H9 (cell line): ENCODE measurements around the gene STAT2. TPM values are rescaled to one million over a fixed set of nuclear protein-coding genes. Genes with fewer than 3 reads are reported as not detected.

Experiments used
- DNase-seq: peaks from one replicate; pipeline ENCODE4 v3.0.0-alpha.2; 2017
- H2AFZ ChIP-seq: one replicate; pipeline ENCODE4 v1.6.1; 2013; ENCODE audit warnings: mild to moderate bottlenecking, low read length, control low read depth, moderate library complexity
- H2AK5ac ChIP-seq: 2 replicates; pipeline ENCODE4 v1.6.1; 2013; ENCODE audit warnings: low read length, control low read depth, mixed read lengths; ENCODE audit not compliant: insufficient read length
- H2BK120ac ChIP-seq: one replicate; pipeline ENCODE4 v1.6.1; 2013; ENCODE audit warnings: low read depth, mild to moderate bottlenecking, low read length, control low read depth, inconsistent platforms; ENCODE audit not compliant: poor library complexity, severe bottlenecking
- H2BK12ac ChIP-seq: 2 replicates; pipeline ENCODE4 v1.6.1; 2013; ENCODE audit warnings: low read length, control low read depth, mixed read lengths, low read depth; ENCODE audit not compliant: insufficient read length
- H2BK15ac ChIP-seq: 2 replicates; pipeline ENCODE4 v1.6.1; 2013; ENCODE audit warnings: low read depth, low read length, control low read depth
- H2BK20ac ChIP-seq: one replicate; pipeline ENCODE4 v1.6.1; 2013; ENCODE audit warnings: low read depth, mild to moderate bottlenecking, low read length, control low read depth, inconsistent platforms; ENCODE audit not compliant: poor library complexity, severe bottlenecking
- H2BK5ac ChIP-seq: 2 replicates; pipeline ENCODE4 v1.6.1; 2013; ENCODE audit warnings: low read length, control low read depth, mixed read lengths; ENCODE audit not compliant: insufficient read length
- H3K14ac ChIP-seq: 2 replicates; pipeline ENCODE4 v1.6.1; 2013; ENCODE audit warnings: low read length, control low read depth; ENCODE audit not compliant: insufficient read depth
- H3K18ac ChIP-seq: 2 replicates; pipeline ENCODE4 v1.6.1; 2013; ENCODE audit warnings: low read depth, mild to moderate bottlenecking, mixed read lengths, low read length, control low read depth; ENCODE audit not compliant: insufficient read length
- H3K23ac ChIP-seq: 2 replicates; pipeline ENCODE4 v1.6.1; 2013; ENCODE audit warnings: low read length, control low read depth, mixed read lengths, low read depth; ENCODE audit not compliant: insufficient read length
- H3K23me2 ChIP-seq: 2 replicates; pipeline ENCODE4 v1.6.1; 2013; ENCODE audit warnings: low read depth, mild to moderate bottlenecking, mixed read lengths, low read length, control low read depth; ENCODE audit not compliant: insufficient read length, poor library complexity, severe bottlenecking
- H3K27ac ChIP-seq: 2 replicates; pipeline ENCODE4 v1.5.1; 2013; ENCODE audit warnings: low read length, control low read depth, mixed read lengths, low read depth; ENCODE audit not compliant: insufficient read length
- H3K27me3 ChIP-seq: 2 replicates; pipeline ENCODE4 v1.6.1; 2013; ENCODE audit warnings: low read length, control low read depth, inconsistent platforms; ENCODE audit not compliant: insufficient read depth
- H3K4ac ChIP-seq: 2 replicates; pipeline ENCODE4 v1.6.1; 2013; ENCODE audit warnings: low read depth, mild to moderate bottlenecking, control low read depth, inconsistent platforms, low read length, moderate library complexity
- H3K4me1 ChIP-seq: 2 replicates; pipeline ENCODE4 v1.6.1; 2013; ENCODE audit warnings: low read length, control low read depth, inconsistent platforms; ENCODE audit not compliant: insufficient read depth
- H3K4me2 ChIP-seq: 2 replicates; pipeline ENCODE4 v1.6.1; 2013; ENCODE audit warnings: low read length, control low read depth, mixed read lengths; ENCODE audit not compliant: insufficient read length, insufficient read depth
- H3K56ac ChIP-seq: 2 replicates; pipeline ENCODE4 v1.6.1; 2013; ENCODE audit warnings: low read depth, mild to moderate bottlenecking, mixed read lengths, low read length, control low read depth; ENCODE audit not compliant: insufficient read length
- H3K79me1 ChIP-seq: 2 replicates; pipeline ENCODE4 v1.6.1; 2013; ENCODE audit warnings: low read depth, mild to moderate bottlenecking, moderate library complexity, low read length, control low read depth, inconsistent platforms; ENCODE audit not compliant: insufficient read depth, poor library complexity, severe bottlenecking
- H3K79me2 ChIP-seq: 2 replicates; pipeline ENCODE4 v1.6.1; 2013; ENCODE audit warnings: low read length, control low read depth, inconsistent platforms; ENCODE audit not compliant: insufficient read depth
- H3K9ac ChIP-seq: 2 replicates; pipeline ENCODE4 v1.6.1; 2013; ENCODE audit warnings: low read length, control low read depth, mixed read lengths; ENCODE audit not compliant: insufficient read length; ENCODE audit errors: extremely low read depth
- H3K9me3 ChIP-seq: one replicate; pipeline ENCODE4 v1.6.1; 2013; ENCODE audit warnings: low read depth, low read length, inconsistent platforms; ENCODE audit not compliant: control insufficient read depth
- H3T11ph ChIP-seq: one replicate; pipeline ENCODE4 v1.6.1; 2013; ENCODE audit warnings: mild to moderate bottlenecking, low read length, control low read depth, inconsistent platforms
- H4K20me1 ChIP-seq: one replicate; pipeline ENCODE4 v1.6.1; 2013; ENCODE audit not compliant: control insufficient read depth, insufficient read length, insufficient read depth
- H4K5ac ChIP-seq: 2 replicates; pipeline ENCODE4 v1.6.1; 2013; ENCODE audit warnings: low read depth, mild to moderate bottlenecking, mixed read lengths, low read length, control low read depth; ENCODE audit not compliant: insufficient read length
- H4K8ac ChIP-seq: replicated peaks from 2 replicates; pipeline ENCODE4 v1.6.1; 2013; ENCODE audit warnings: low read length, control low read depth, mixed read lengths, low read depth; ENCODE audit not compliant: insufficient read length
- H4K91ac ChIP-seq: 2 replicates; pipeline ENCODE4 v1.6.1; 2013; ENCODE audit warnings: low read depth, mild to moderate bottlenecking, moderate library complexity, mixed read lengths, low read length, control low read depth; ENCODE audit not compliant: insufficient read length
- H3K27ac Mint-ChIP-seq, 3 experiments: 2 replicates in 2 of 3; 3 replicates in 1 of 3; pipeline ENCODE4 v1.8.0; 2020 to 2021; ENCODE audit warnings: mixed read lengths in 3 of 3, mild to moderate bottlenecking in 1 of 3, moderate library complexity in 1 of 3
- H3K27me3 Mint-ChIP-seq: 2 replicates; pipeline ENCODE4 v1.8.0; 2021; ENCODE audit warnings: low read depth, mild to moderate bottlenecking, moderate library complexity, mixed read lengths
- H3K36me3 Mint-ChIP-seq, 3 experiments: 2 replicates in 2 of 3; 3 replicates in 1 of 3; pipeline ENCODE4 v1.8.0; 2020 to 2021; ENCODE audit warnings: low read depth in 3 of 3, mixed read lengths in 3 of 3; ENCODE audit not compliant: insufficient read depth in 1 of 3
- H3K4me1 Mint-ChIP-seq, 2 experiments: 2 replicates each; pipeline ENCODE4 v1.8.0; 2020; ENCODE audit warnings: mixed read lengths in 2 of 2
- H3K4me3 Mint-ChIP-seq, 2 experiments: 2 replicates in 1 of 2; 3 replicates in 1 of 2; pipeline ENCODE4 v1.8.0; 2020 to 2021; ENCODE audit warnings: mild to moderate bottlenecking in 2 of 2, mixed read lengths in 2 of 2, moderate library complexity in 1 of 2
- H3K9me3 Mint-ChIP-seq, 2 experiments: 2 replicates in 1 of 2; 3 replicates in 1 of 2; pipeline ENCODE4 v1.8.0; 2020; ENCODE audit warnings: mild to moderate bottlenecking in 2 of 2, mixed read lengths in 2 of 2, moderate library complexity in 1 of 2
- CTCF ChIP-seq: fragments of 200-600 bp; sonication (generic); conservative IDR thresholded peaks from 3 replicates; pipeline ENCODE4 v1.8.0; 2021; ENCODE audit warnings: antibody characterized with exemption, mild to moderate bottlenecking
- WGBS: extraction: QIAGEN DNeasy Blood & Tissue Kit; methylation state at CpG from one replicate; pipeline ENCODE4 v1.1.7; 2013; ENCODE audit warnings: missing lambda C conversion rate, low lambda C conversion rate, mixed read lengths; ENCODE audit not compliant: insufficient read length; ENCODE audit errors: extremely low coverage; 5-methylcytosine and 5-hydroxymethylcytosine counted together
- total RNA-seq: library from RNA; stranded (reverse); gene quantifications from 2 replicates; pipeline ENCODE4 v1.2.1, GENCODE V29; 2021

The STAT2 gene
- total RNA-seq, 1 experiment from 2014 or later, result 47.8 TPM

GRCh38 chr12:56307221-56307965, 52.5 kb downstream of the STAT2 start:
- H3K27ac Mint-ChIP-seq, result no peak overlapping the region
- no peaks in the 10 kb centered on the region for H3K27me3 ChIP-seq
- no CpG with 5 or more reads among the region's 7 CpGs for WGBS
- no peak overlapping the region for H4K8ac ChIP-seq
- H3K9me3 Mint-ChIP-seq, result no peaks in the 10 kb centered on the region
- H3K23me2 ChIP-seq, result no peaks in the 10 kb centered on the region
- H4K20me1 ChIP-seq, result no peaks in the 10 kb centered on the region
- no peak overlapping the region for H3K56ac ChIP-seq
- no peak overlapping the region for H2BK120ac ChIP-seq
- no peaks in the 10 kb centered on the region for H3K4me1 ChIP-seq
- no peak overlapping the region for H3K23ac ChIP-seq
- no peak overlapping the region for H2BK5ac ChIP-seq
- H4K91ac ChIP-seq, result no peak overlapping the region
- no peak overlapping the region for H3T11ph ChIP-seq
- H4K5ac ChIP-seq, result no peak overlapping the region
- H2BK12ac ChIP-seq, result no peak overlapping the region
- no peak overlapping the region for H2AK5ac ChIP-seq
- no peak overlapping the region for H3K4me2 ChIP-seq
- no peaks in the 10 kb centered on the region for H3K4me1 Mint-ChIP-seq
- no peak for TF ChIP-seq CTCF
- no peak overlapping the region for H2BK15ac ChIP-seq
- no peak overlapping the region for H2AFZ ChIP-seq
- H2BK20ac ChIP-seq, result no peak overlapping the region
- no peak overlapping the region for H3K9ac ChIP-seq
- no peak overlapping the region for H3K27ac ChIP-seq
- H3K79me2 ChIP-seq, result no peaks in the 10 kb centered on the region
- H3K18ac ChIP-seq, result no peak overlapping the region
- H3K27me3 Mint-ChIP-seq, result no peaks in the 10 kb centered on the region
- H3K4ac ChIP-seq, result no peak overlapping the region
- DNase-seq, result no peak
- H3K4me3 Mint-ChIP-seq, result no peak overlapping the region
- no peak overlapping the region for H3K14ac ChIP-seq
- no peaks in the 10 kb centered on the region for H3K9me3 ChIP-seq
- H3K79me1 ChIP-seq, result no peaks in the 10 kb centered on the region
- peaks cover 22 to 71% (median 47%) of the 10 kb centered on the region in 3 experiments; a peak in 6 of 7 replicates for H3K36me3 Mint-ChIP-seq
